Sigmoid colon (tissue), 4 donors: Measurements from ENCODE around the gene ANKRD6.

Experiments
- CTCF ChIP-seq, 4 experiments: fragments of 450-650 bp in 3 of 4; fragments of 200-600 bp in 1 of 4; IDR thresholded peaks; one replicate each; pipeline ENCODE4 v1.5.1; 2016 to 2019; ENCODE audit warnings: antibody characterized with exemption in 4 of 4, mild to moderate bottlenecking in 3 of 4, moderate library complexity in 2 of 4
- POLR2A ChIP-seq, 2 donors: fragments of 450-650 bp; IDR thresholded peaks; one replicate each; pipeline ENCODE4 v1.6.1; 2016; ENCODE audit warnings: antibody characterized with exemption in 2 of 2, mild to moderate bottlenecking in 2 of 2, moderate library complexity in 2 of 2
- POLR2AphosphoS5 ChIP-seq, 4 donors: sonication (generic); formaldehyde crosslinking; IDR thresholded peaks; one replicate each; pipeline ENCODE4 v1.6.1; 2017; ENCODE audit warnings: antibody characterized with exemption in 4 of 4

- TF ChIP-seq CTCF (IDR thresholded peaks at IDR 0.05) (no peak), POLR2A (IDR thresholded peaks at IDR 0.05) (no peak), POLR2AphosphoS5 (IDR thresholded peaks at IDR 0.05) (no peak)
Observed at GRCh38 chr6:89585154-89585553, 152.2 kb downstream of the ANKRD6 start.
